HEK293 (cell line): ENCODE measurements around the gene DGKD.
A peak's percentile ranks its signal among the peaks of the same experiment; 100 is the strongest.

ENCODE experiments used
- CTCF ChIA-PET: fragments of 350-600 bp; formaldehyde crosslinking; extraction: SDS; loops from one replicate; lab custom pipeline; 2021; ENCODE audit warnings: antibody characterized with exemption; lab: Yijun Ruan, JAX
- POLR2A ChIA-PET: fragments of 300-600 bp; formaldehyde crosslinking; extraction: SDS; loops from one replicate; lab custom pipeline; 2020; ENCODE audit warnings: antibody characterized with exemption, inconsistent platforms; lab: Yijun Ruan, JAX
- H3K27ac ChIP-seq: fragments of 200-500 bp; sonication (Bioruptor generic); 2 replicates; pipeline ENCODE4 v1.5.1; 2014; ENCODE audit warnings: low read depth, low read length, control low read depth, inconsistent platforms; ENCODE audit errors: extremely low read depth
- H3K36me3 ChIP-seq, 2 experiments: fragments of 200-500 bp in 1 of 2; sonication (Bioruptor generic) in 1 of 2; 1 replicate in 1 of 2; 2 replicates in 1 of 2; pipeline ENCODE4 v1.5.1; 2014 to 2017; ENCODE audit warnings: inconsistent platforms in 2 of 2, low read length in 2 of 2; ENCODE audit not compliant: control insufficient read depth in 2 of 2, insufficient read depth in 1 of 2
- H3K4me1 ChIP-seq: fragments of 200-500 bp; sonication (Bioruptor generic); 2 replicates; pipeline ENCODE4 v1.5.1; 2014; ENCODE audit warnings: mild to moderate bottlenecking, low read length, inconsistent platforms; ENCODE audit not compliant: control insufficient read depth, insufficient read depth
- H3K4me3 ChIP-seq: 2 replicates; pipeline ENCODE4 v1.5.1; 2011; ENCODE audit warnings: low read depth, mild to moderate bottlenecking, control low read depth, low read length, moderate library complexity
- H3K9me3 ChIP-seq: fragments of 200-500 bp; sonication (Bioruptor generic); 2 replicates; pipeline ENCODE4 v1.5.1; 2014; ENCODE audit warnings: low read depth, low read length, inconsistent platforms; ENCODE audit not compliant: control insufficient read depth, insufficient read depth
- GLI2 ChIP-seq: fragments of 450-650 bp; formaldehyde crosslinking; IDR thresholded peaks from 2 replicates; pipeline ENCODE4; 2017; ENCODE audit warnings: missing biosample characterization, missing genetic modification characterization, low read depth, borderline replicate concordance
- ZBTB48 ChIP-seq: fragments of 450-650 bp; formaldehyde crosslinking; IDR thresholded peaks from 2 replicates; pipeline ENCODE4 v1.5.1; 2016; ENCODE audit warnings: missing biosample characterization, missing genetic modification characterization
- ZFHX2 ChIP-seq: fragments of 450-650 bp; formaldehyde crosslinking; conservative IDR thresholded peaks from 2 replicates; pipeline ENCODE4 v1.5.1; 2016; ENCODE audit warnings: missing biosample characterization, missing genetic modification characterization
- ZNF121 ChIP-seq: fragments of 450-650 bp; formaldehyde crosslinking; IDR thresholded peaks from 2 replicates; pipeline ENCODE4 v1.5.1; 2016; ENCODE audit warnings: missing biosample characterization, missing genetic modification characterization
- ZNF140 ChIP-seq: fragments of 450-650 bp; formaldehyde crosslinking; IDR thresholded peaks from 2 replicates; pipeline ENCODE4 v1.5.1; 2016; ENCODE audit warnings: missing biosample characterization, missing genetic modification characterization
- ZNF19 ChIP-seq: fragments of 450-650 bp; formaldehyde crosslinking; IDR thresholded peaks from 2 replicates; pipeline ENCODE4; 2016; ENCODE audit warnings: missing biosample characterization, missing genetic modification characterization, low read depth
- ZNF2 ChIP-seq: fragments of 450-650 bp; formaldehyde crosslinking; IDR thresholded peaks from 2 replicates; pipeline ENCODE4 v1.5.1; 2016; ENCODE audit warnings: missing biosample characterization, missing genetic modification characterization
- ZNF24 ChIP-seq: fragments of 450-650 bp; formaldehyde crosslinking; IDR thresholded peaks from 2 replicates; pipeline ENCODE4 v1.5.1; 2016; ENCODE audit warnings: missing biosample characterization, missing genetic modification characterization
- ZNF354C ChIP-seq: fragments of 450-650 bp; formaldehyde crosslinking; IDR thresholded peaks from 2 replicates; pipeline ENCODE4 v1.5.1; 2016; ENCODE audit warnings: missing biosample characterization, missing genetic modification characterization, low read depth, borderline replicate concordance
- ZNF416 ChIP-seq: fragments of 450-650 bp; formaldehyde crosslinking; IDR thresholded peaks from 2 replicates; pipeline ENCODE4 v1.5.1; 2016; ENCODE audit warnings: missing biosample characterization, missing genetic modification characterization
- ZNF473 ChIP-seq: fragments of 450-650 bp; formaldehyde crosslinking; IDR thresholded peaks from 2 replicates; pipeline ENCODE4 v1.5.1; 2017; ENCODE audit warnings: missing biosample characterization, missing genetic modification characterization
- ZNF521 ChIP-seq: fragments of 450-650 bp; formaldehyde crosslinking; IDR thresholded peaks from 2 replicates; pipeline ENCODE4 v1.5.1; 2017; ENCODE audit warnings: missing biosample characterization, mild to moderate bottlenecking, missing genetic modification characterization
- ZNF548 ChIP-seq: fragments of 450-650 bp; formaldehyde crosslinking; IDR thresholded peaks from 2 replicates; pipeline ENCODE4 v1.5.1; 2016; ENCODE audit warnings: missing biosample characterization, missing genetic modification characterization
- ZNF626 ChIP-seq: fragments of 450-650 bp; sonication (Bioruptor Pico); formaldehyde crosslinking; IDR thresholded peaks from 2 replicates; pipeline ENCODE4 v1.5.1; 2018; ENCODE audit warnings: missing biosample characterization, missing genetic modification characterization, inconsistent platforms
- ZNF76 ChIP-seq: fragments of 450-650 bp; formaldehyde crosslinking; IDR thresholded peaks from 2 replicates; pipeline ENCODE4; 2016; ENCODE audit warnings: low read depth, missing biosample characterization, missing genetic modification characterization, borderline replicate concordance
- ZNF830 ChIP-seq: fragments of 450-650 bp; IDR thresholded peaks from 2 replicates; pipeline ENCODE4 v1.5.0; 2018; ENCODE audit warnings: missing biosample characterization, missing genetic modification characterization, low read depth, mild to moderate bottlenecking, moderate library complexity
- ZNF837 ChIP-seq: fragments of 450-650 bp; formaldehyde crosslinking; IDR thresholded peaks from 2 replicates; pipeline ENCODE4 v1.5.1; 2016; ENCODE audit warnings: missing biosample characterization, missing genetic modification characterization
- TF ChIP-seq, protein P1 (sequence below): fragments of 450-650 bp; formaldehyde crosslinking; IDR thresholded peaks from 2 replicates; pipeline ENCODE4 v1.5.1; 2016; ENCODE audit warnings: missing biosample characterization, missing genetic modification characterization
- TF ChIP-seq, protein P2 (sequence below): fragments of 450-650 bp; formaldehyde crosslinking; IDR thresholded peaks from 2 replicates; pipeline ENCODE4 v1.5.1; 2016; ENCODE audit warnings: missing biosample characterization, missing genetic modification characterization
- TF ChIP-seq, protein P3 (sequence below): fragments of 450-650 bp; formaldehyde crosslinking; IDR thresholded peaks from 2 replicates; pipeline ENCODE4 v1.5.1; 2017; ENCODE audit warnings: missing biosample characterization, missing genetic modification characterization

Gene DGKD

GRCh38 chr2:233350708-233351107, 3.6 kb upstream of the DGKD start (continued):
- TF ChIP-seq, protein P1, sequence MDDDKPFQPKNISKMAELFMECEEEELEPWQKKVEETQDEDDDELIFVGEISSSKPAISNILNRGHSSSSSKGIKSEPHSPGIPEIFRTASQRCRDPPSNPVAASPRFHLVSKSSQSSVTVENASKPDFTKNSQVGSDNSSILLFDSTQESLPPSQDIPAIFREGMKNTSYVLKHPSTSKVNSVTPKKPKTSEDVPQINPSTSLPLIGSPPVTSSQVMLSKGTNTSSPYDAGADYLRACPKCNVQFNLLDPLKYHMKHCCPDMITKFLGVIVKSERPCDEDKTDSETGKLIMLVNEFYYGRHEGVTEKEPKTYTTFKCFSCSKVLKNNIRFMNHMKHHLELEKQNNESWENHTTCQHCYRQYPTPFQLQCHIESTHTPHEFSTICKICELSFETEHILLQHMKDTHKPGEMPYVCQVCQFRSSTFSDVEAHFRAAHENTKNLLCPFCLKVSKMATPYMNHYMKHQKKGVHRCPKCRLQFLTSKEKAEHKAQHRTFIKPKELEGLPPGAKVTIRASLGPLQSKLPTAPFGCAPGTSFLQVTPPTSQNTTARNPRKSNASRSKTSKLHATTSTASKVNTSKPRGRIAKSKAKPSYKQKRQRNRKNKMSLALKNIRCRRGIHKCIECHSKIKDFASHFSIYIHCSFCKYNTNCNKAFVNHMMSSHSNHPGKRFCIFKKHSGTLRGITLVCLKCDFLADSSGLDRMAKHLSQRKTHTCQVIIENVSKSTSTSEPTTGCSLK, result no peak

DNA sequence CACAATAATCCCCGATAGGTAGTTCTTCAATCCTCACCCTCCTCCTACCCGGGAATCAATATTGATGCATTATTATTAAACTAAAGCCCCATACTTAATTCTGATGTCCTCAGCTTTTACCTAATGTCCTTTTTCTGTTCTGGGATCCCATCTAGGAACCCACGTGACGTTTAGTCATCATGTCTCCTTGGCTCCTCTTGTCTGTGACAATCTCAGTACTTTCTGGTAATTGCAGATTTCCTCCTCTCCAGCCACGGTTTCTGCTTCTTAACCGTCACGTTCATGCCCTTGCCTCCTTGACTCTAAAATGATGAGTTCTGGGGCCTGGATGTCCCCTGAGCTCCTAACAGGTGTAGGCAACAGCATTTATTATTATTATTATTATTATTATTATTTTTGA, 2.9 kb upstream of the DGKD start:
- H3K27ac ChIP-seq, result no peak overlapping the region
- peaks cover 13% of the 10 kb centered on the region; the same call in 1 of the 2 replicates for H3K4me1 ChIP-seq
- CTCF ChIA-PET, result interaction anchor here (0.5 to 0.8 kb wide), 3 partner anchors 26 to 92 kb away, joined by 3 to 5 read pairs (median 4); no protein-coding TSS in a partner anchor

GRCh38 chr2:233352141-233352842, 2.0 kb upstream of the DGKD start:
- H3K4me3 ChIP-seq, result no peak overlapping the region
- TF ChIP-seq ZNF830 (tag by site-specific recombination) (no peak), ZNF19 (tag by site-specific recombination) (no peak), ZNF548 (tag by site-specific recombination) (peak; percentile 96)
- TF ChIP-seq, all 188 proteins: peak for 1
- H3K9me3 ChIP-seq, result no peaks in the 10 kb centered on the region
- H3K27ac ChIP-seq, result no peak overlapping the region
- H3K4me1 ChIP-seq, result peaks cover 13% of the 10 kb centered on the region; the same call in 1 of the 2 replicates
- CTCF ChIA-PET, result interaction anchor here (0.7 kb wide), 1 partner anchor 124 kb away, joined by 3 read pairs; no protein-coding TSS in a partner anchor
- POLR2A ChIA-PET, result no interaction called here
- H3K36me3 ChIP-seq, result peaks cover 0 to 5% of the 10 kb centered on the region in 2 experiments; a peak in 1 of 3 replicates

More for the DNA sequence above, 2.9 kb upstream of the DGKD start:
- H3K4me3 ChIP-seq, result no peak overlapping the region
- no peaks in the 10 kb centered on the region for H3K9me3 ChIP-seq
- POLR2A ChIA-PET, result no interaction called here
- TF ChIP-seq ZNF76 (tag by site-specific recombination), result no peak
- TF ChIP-seq ZNF24, result no peak
- TF ChIP-seq ZNF121, result no peak
- H3K36me3 ChIP-seq, result no peaks in the 10 kb centered on the region

- CTCF ChIA-PET, result interaction anchor here (0.6 to 1.7 kb wide), 14 partner anchors 9 to 635 kb away, joined by 3 to 10 read pairs (median 3); no protein-coding TSS in a partner anchor
- TF ChIP-seq ZNF416 (tag by site-specific recombination) (no peak), ZFHX2 (no peak), ZNF140 (tag by site-specific recombination) (no peak), ZBTB48 (tag by site-specific recombination) (no peak), ZNF837 (no peak), ZNF521 (tag by site-specific recombination) (no peak), ZNF548 (tag by site-specific recombination) (no peak), ZNF626 (tag by site-specific recombination) (no peak), ZNF354C (tag by site-specific recombination) (no peak), GLI2 (no peak), ZNF473 (tag by site-specific recombination) (no peak), ZNF2 (tag by site-specific recombination) (no peak)
- TF ChIP-seq, protein P1, result no peak
- TF ChIP-seq, protein P2, sequence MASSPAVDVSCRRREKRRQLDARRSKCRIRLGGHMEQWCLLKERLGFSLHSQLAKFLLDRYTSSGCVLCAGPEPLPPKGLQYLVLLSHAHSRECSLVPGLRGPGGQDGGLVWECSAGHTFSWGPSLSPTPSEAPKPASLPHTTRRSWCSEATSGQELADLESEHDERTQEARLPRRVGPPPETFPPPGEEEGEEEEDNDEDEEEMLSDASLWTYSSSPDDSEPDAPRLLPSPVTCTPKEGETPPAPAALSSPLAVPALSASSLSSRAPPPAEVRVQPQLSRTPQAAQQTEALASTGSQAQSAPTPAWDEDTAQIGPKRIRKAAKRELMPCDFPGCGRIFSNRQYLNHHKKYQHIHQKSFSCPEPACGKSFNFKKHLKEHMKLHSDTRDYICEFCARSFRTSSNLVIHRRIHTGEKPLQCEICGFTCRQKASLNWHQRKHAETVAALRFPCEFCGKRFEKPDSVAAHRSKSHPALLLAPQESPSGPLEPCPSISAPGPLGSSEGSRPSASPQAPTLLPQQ, result no peak
- TF ChIP-seq, protein P3, sequence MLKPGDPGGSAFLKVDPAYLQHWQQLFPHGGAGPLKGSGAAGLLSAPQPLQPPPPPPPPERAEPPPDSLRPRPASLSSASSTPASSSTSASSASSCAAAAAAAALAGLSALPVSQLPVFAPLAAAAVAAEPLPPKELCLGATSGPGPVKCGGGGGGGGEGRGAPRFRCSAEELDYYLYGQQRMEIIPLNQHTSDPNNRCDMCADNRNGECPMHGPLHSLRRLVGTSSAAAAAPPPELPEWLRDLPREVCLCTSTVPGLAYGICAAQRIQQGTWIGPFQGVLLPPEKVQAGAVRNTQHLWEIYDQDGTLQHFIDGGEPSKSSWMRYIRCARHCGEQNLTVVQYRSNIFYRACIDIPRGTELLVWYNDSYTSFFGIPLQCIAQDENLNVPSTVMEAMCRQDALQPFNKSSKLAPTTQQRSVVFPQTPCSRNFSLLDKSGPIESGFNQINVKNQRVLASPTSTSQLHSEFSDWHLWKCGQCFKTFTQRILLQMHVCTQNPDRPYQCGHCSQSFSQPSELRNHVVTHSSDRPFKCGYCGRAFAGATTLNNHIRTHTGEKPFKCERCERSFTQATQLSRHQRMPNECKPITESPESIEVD (tag by site-specific recombination), result no peak
These were observed 1.1 kb upstream of the DGKD start for GRCh38 chr2:233353101-233353768.

More at GRCh38 chr2:233353101-233353768, 1.1 kb upstream of the DGKD start:
- H3K36me3 ChIP-seq, result peaks cover 0 to 5% of the 10 kb centered on the region in 2 experiments; a peak in 1 of 3 replicates
- POLR2A ChIA-PET, result no interaction called here
- H3K27ac ChIP-seq, result peak overlapping the region; percentile 69; the same call in 1 of the 2 replicates
- H3K9me3 ChIP-seq, result no peaks in the 10 kb centered on the region
- peaks cover 13% of the 10 kb centered on the region; the same call in 1 of the 2 replicates for H3K4me1 ChIP-seq
- no peak overlapping the region for H3K4me3 ChIP-seq
